Activated T-cell treated with anti-CD3 and anti-CD28 coated beads for 48 hours (primary cell): ENCODE data around the gene ABCC10.
"Not testable (repeated sequence)": the region's sequence is repeated elsewhere in the genome, so short reads cannot be mapped to it uniquely, and the experiment has no call there.

Source experiments
- DNase-seq: peaks from one replicate; pipeline ENCODE4 v3.0.0-alpha.2; 2020; ENCODE audit warnings: low read depth

The ABCC10 gene

GRCh38 chr6:43498291-43498690 lies 71.0 kb downstream of the ABCC10 start:
- DNase-seq = not testable (repeated sequence)

DNA sequence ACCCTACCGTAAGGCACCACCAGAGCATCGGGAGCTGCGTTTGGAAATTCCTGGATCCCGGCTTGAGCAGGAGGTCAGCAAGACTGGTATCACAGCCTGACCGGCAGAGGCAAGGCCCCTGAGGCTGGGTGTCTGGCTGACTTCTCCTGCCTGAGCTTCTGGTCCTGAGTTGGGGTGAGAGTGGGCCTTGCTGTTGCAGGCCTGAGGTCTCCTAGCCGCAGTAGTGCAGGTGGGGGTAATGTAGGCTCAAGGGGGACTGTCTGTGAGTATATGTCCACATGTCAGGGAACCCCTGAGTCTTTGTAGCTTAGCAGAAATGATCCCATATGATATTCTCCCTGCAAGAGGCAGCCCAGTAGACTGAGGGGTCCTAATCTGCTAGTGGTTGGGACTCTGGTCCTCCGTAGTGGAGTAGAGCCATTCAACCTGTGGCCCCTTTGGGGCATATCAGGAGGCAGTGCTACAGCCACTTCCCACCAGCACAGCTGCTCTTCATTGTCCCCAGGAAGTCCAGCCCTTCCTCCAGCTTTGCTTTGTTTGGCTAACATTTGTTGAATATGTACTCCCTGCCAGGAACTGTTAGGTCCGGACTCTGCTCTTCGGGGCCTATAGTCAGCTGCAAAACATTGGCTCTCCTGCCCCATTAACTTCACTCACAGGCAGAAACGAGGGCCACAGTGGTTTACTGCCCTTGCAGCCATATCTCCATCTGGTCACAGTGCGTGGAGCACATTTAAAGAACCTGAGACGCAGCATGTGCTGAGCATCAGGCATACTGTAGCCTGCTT lies 71.9 kb downstream of the ABCC10 start:
- no peak for DNase-seq
